HG02885 (cell line): ENCODE data around the gene LDLRAD3.

ENCODE experiments used
- ATAC-seq: cut with Tn5 transposase; IDR thresholded peaks from one replicate; pipeline ENCODE4 v1.9.1; 2021; ENCODE audit warnings: mild to moderate bottlenecking; ENCODE audit not compliant: unreplicated experiment, poor library complexity

The LDLRAD3 gene

DNA sequence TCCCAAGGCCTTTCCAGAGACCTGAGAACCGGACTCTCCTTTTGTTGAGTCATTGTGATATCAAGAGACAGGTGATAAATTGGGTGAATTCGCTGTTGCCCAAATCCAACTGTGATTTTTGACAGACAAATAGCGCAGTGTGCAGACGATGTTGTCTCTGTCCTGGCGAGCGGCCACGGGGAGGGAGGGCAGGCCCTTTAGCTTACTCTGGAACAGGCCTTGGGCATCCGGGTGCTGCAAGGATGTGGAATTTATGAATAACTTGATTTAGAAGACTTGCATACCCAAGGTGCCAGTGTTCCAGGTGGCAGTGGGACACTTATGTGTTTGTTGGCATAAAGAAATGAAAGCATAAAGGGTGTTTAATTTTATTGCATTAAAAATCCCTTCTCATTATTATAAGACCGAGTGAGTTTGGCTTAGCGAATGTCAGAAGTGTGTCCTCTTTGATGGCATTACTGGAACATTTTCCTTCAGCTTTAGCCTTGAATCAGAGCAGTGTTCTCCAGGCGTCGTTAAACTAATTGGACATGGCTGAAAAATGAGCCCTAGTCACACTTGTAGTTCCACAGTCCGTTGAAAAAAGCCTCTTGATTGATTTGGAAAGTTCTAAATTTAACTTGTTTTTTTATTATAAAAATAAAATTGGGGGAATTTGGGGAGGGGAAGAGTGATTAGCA is 9.4 kb downstream of the LDLRAD3 start:
- no peak for ATAC-seq

DNA sequence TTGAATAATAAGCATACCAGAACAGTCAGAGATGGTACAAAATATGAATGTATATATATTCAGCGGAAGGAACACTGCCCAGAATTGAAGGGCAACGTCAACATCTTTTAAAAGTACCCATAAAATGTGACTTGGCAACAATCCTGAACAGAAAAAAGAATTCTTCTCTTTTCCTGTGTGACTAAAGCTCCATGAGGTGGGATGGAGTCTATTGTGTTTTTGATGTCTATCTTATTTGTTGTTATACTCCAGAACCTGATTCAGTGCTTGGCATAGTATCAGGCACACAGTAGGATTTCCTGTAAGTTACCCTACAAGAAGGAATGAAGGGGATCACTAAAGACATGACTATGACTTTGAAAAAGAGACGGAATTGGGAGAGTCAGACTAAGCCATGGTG is 10.3 kb downstream of the LDLRAD3 start:
- ATAC-seq = no peak

DNA sequence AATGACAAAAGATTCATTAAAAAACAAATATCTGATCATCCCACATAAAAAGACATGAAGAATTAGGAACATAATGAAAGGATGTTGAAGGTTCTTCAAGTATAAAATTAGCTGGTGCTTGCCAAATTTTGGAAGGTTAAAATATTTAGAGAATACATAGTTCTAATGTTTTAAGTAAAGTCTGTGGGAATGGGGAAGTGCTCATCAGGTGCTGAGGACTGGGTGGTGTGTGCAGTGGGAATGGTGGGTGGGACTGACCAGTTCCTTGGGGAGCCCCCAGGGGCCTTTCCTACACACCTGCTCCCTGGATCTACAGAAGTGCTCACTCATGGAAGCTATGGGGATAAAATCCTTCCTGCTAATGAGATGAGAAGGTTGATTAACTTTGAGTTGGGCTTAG is 11.8 kb downstream of the LDLRAD3 start:
- no peak for ATAC-seq

DNA sequence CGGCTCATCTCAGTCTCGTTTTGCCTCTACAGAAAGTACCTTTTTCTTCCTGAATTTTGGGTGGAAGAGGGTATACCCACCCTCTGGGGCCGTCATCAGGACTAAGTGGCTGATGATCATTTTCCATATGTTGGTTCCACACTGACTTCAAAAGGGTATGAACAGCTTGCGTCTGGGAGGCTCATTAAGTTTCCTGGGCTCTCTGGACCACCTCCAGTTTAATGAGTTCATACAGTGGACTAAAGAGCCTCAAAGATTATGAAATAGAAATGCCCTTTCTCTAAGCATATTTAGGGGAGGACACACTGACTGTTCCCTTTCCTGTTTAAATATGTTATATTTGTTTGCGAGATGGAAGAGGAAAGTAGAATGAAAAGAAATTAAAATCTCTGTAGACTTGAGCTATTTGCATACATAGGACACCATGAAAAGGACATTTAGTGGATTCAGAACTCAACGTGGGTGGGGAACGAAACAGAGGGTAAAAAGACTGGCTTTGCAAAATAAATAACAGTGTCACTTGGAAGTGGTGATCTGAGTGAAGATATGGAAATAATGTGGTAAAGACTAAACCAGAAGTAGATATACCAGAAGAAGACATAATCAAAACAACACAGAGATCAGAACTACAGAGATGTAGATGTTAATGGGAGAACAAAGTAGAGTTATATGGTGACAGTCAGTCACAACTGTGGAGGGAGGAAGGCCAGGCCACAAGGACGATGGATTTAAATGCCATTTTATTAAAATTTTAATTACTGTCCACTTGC is 18.7 kb downstream of the LDLRAD3 start:
- ATAC-seq = peak; percentile 76

DNA sequence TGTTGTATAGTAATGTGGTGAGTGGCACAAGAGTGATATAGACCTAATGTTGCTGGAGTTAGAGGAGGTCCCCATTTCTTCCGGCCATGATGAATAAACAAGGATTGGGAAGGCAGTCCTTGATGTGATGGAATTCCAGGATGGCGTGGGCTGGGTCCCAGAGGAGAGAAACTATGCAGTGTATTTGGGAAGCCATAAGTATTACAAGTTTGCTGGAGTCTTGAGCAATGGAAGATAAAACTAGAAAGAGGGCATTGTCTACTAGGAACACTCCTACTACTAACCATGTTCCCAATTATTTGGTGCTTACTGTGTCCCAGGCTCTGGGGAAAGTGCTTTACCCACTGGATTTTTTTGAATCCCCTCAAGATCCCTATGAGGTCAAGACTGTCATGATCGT is 20.0 kb downstream of the LDLRAD3 start:
- no peak for ATAC-seq

DNA sequence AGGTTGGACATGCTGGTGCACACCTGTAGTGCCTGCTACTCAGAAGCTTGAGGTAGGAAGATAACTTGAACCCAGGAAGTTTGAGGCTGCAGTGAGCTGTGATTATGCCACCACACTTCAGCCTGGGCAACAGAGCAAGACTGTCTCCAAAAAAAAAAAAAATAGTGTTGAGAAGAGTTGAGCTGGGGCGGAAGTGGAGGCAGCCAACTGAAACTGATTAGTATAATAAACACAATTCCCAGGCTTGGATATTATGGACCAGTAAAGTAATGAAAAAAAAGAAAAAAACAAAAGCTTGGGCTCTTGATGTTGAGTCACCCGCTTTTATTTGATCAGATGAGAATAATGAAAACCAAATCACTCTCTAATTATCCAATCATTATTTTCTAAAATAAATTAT is 21.0 kb downstream of the LDLRAD3 start:
- no peak for ATAC-seq

DNA sequence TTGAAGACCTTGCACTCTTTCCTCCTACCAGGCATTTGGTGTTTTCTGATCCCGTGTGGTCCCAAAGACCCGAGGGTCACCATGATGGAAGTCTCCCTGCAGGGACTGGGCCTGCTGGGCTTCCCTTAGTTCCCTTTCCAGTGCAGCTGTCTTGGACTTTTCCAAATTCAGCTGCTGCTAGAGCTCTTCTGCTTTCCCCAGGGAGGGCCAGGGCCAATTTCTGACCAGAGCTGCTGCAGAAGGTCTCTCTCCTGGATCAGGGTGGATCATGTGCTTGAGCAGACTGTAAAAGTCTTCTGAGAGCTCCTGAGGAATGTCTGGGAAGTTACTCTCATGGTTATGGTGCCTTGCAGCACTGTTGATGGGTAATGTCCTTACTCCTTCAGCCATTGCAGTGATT is 23.2 kb downstream of the LDLRAD3 start:
- no peak for ATAC-seq

DNA sequence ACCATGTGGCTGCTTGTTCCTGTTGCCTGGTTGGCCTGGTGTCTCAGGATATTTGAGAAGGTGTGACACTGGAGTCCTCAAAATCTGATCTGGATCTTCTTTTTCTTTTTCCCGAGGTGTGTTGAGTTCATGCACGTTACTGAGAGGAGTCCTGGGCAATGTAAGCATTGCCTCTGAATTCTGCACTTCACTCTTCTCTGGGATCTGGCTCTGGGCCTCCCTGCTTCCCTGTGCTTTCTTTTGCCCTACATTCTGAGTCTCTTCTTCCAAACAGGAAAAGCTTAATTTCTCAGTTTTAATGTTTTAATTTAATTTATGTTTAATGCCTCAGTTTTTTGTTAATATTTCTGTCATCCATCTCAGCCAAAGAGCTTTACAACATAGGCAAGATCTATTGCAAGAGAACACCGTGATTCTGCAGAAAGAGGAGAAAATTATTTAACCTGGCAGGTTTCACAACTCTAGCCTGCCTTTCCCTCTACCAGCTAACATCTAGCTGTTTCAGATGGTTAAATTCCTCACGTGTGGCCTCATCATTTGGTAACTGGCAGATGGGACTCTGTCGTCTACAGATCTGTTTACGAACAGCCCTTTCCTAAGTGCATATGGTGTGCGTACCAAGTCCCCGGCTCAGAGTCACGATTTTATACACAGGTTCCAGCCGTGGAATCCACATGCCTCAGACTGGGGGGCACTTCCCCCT is 24.7 kb downstream of the LDLRAD3 start:
- ATAC-seq = no peak

DNA sequence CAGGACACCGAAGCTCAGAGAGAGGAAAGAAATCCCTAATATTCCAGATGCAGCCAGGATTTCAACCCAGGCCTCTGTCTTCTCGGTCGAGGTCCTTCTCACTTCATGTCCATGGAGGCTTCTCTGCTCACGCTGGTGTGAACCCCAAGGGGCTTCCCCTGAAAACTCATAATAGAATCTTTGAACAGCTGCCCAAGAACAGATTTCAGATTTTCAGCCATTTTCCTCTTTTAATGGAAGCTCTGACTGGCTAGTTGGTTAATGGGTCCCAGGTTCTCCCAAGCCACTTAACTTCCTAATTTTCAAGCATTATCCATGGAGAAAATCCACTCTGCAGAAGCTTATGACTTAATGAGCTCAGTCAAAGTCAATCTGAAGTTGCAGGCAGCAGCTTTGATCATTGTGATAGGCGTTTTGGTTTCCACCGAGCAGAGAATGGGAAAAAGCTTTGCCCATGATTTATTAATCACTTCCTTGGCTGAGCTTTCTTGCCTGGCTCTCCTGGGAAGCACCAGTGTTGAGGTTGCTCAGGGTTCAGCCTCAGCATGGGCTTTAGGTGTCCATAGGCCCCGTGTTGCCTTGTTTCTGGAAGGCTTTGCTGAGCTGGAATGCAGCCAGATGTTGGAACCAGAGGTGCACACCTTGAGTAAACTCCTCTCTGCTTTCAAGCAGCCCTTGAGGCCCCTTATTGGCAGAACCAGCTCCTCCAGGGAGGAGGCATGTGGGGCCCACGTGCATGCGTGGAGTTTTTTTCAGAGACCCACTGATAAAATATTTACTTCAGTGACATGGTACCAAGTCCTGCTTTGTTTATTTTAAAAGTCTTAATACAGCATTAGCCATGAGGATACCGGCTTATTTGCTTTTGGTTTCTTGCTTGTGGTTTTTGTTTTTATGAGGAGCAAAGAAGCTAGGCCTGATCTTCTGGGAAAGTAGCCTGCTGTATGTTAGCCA is 25.5 kb downstream of the LDLRAD3 start:
- no peak for ATAC-seq

DNA sequence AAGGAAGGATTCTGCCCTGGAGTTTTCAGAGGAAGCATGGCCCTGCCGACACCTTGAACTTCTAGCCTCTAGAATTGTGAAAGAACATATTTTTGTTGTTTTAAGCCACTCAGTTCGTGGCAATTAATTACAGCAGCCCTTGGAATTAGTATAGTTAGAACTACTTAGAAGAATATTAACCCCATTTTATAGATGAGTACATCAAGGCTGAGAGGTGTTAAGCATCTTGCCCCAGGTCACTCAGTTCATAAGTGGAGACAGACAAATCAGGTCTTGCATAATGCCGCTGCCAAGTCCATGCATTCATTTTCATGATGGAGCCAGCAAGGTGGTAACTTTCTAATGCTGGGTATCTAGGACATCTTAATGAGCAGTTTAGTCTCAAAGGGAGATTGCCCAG is 26.6 kb downstream of the LDLRAD3 start:
- ATAC-seq = no peak

DNA sequence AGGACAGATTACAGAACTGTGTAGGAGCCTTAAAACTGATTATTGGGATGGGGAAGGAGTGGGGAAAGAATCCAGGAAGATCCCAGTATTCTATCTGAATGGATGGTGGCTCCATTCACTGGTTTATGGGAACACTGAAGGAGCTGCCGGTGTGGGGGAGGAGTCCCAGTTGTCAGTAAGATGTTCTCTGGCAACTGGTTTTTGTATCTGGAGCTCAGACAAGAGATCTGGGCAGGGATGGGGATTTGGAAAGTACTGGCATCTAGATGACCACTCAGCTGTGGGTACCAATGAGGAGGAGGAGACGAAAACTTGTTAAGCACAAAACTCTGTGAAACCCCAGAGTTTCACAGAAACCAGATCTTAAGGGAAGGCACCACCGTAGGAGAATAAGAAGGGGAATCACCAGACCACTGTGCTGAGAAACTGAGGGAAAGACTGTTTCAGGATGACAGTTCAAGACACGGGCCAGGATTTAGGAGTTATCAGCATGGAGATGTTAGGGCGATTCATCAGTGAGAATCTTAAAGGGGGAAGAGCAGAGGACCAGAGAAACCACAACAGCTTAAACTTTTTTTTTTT is 28.1 kb downstream of the LDLRAD3 start:
- peak; percentile 56 for ATAC-seq

DNA sequence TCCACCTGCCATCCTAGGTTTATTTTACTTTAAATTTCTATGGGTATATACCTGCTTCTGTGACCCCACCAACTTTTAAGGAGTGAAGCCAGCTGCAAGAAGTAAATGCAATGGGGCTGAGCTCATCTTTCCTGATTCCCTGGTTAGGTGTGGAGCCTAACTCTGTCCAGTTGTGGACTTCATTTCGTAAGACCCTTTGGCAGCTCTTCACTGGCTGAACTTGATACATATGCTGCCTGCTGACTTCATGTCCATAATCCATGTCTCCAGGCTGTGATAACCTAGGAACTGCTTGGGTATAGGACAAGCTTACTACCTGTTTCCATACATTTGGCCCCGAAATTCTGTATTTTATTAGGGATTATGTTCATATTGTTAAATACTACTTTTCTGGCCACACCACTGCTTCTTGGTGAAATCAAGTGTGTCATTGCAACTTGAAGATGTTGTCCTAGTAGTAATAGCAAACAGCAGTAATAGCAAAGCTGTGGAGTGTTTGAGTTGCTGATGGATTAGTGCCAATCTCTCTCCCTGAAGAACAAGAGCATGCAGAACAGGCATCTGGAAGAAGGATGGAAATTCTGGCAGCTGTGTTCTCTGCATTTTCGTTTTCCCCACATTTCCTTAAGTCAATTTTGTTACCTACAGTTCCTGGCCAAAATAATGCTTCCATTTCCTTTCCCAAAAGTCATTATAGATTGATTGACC is 31.2 kb downstream of the LDLRAD3 start:
- ATAC-seq = no peak

DNA sequence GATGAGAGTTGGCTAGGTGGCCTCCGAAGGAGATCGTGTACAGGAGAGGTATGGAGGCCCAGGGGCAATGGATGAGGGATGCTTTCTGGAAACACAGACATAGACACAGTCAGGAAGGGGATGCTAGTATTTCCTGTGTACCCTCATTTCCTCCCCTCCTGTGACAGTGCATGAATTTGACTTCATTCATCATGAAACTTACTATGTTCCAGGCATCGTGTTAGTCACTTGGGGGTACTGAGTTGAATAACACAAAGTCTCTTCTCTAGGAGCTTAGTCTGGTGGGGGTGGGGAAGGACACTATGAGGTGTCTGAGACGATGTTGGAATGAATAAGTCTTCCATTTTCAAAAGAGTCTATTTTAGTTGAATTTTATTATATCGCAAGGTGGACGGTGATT is 32.6 kb downstream of the LDLRAD3 start:
- ATAC-seq = no peak

DNA sequence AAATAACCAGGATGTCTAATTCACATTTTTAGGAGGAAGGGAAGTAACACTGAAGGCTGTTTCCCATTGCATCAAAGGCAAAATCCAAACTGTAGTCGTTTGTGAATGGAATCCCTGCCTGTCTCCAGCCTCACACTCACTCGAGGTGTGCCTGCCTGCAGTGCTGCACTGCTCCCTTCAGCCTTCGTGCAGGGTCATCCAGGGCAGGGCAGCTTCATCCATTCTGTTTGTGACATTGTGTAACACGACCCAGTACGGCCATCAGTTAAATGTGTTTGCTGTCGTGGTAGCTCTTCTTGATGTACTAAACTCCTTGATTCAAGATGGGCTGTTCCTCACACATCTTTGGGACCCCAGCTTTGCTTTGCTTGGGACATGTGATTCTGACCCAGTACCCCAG is 34.3 kb downstream of the LDLRAD3 start:
- no peak for ATAC-seq

DNA sequence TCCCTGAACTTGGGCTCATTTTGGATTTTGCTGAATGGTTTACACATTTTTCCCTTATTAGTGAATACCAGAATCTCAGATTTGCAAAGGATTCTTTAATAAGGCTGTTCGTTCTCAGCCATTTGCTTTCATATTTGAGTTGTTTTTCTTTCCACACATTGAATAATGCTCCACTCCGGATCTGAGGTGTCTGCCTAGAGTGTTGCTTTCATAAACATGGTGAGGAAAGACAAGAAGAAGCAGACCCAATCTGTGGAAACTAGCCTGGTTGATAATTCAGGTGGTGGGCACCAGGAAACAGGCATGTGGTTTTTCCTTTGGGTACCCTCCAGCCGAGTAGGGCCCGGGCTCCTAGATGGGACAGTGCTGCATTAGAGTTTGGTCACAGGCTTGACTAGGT is 35.0 kb downstream of the LDLRAD3 start:
- no peak for ATAC-seq

DNA sequence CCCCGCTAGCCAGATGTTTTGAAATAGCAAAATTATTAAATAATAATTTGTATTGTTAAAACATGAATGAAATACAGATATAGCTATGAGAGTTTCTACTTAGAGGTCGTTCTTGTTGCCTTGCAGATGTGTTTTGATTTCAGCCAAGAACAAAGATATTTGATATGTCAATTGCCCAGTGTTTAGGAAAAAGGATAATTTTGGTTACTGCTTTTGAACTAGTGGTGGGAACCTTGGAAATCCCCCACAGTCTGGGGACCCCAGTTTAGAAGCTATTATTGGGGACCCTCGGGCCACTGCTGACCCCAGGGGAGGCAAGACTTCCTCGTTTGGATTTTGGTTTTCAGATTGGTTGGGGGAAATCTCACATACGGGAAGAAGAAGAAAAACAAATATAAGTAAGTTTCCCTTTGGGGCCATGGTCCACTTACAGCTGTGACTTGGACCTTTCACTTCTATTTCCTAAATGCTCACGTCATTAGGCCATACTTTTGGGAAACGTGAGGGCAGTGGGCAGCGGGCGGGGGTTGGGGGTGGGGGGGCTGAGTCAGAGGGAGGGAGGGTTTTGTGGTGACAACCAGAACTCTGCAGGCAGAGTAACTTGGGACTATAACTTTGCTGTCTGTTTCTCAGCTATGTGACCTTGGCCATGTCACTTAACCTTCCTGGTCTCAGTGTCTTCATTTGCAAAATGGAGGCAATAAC is 37.0 kb downstream of the LDLRAD3 start:
- ATAC-seq = no peak

DNA sequence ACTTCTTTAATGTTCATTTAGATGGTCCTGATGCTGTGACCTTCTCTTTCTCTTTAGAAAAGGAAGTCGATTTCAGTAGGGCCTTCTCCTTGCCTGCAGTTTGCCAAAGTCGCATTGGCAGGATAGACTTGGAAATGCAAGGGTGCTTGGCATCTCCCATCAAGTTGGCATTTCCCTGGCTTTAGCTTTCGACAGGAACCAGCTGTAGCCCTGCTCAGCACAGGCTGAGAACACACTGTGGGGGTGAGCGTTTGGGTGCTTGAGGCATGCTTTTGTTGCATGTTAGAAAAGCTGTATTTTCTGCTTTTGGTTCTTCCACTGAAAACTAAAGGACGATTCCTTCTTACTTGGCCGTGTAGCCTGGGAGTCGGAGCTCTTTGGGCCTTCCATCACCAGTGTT is 37.7 kb downstream of the LDLRAD3 start:
- ATAC-seq = no peak

DNA sequence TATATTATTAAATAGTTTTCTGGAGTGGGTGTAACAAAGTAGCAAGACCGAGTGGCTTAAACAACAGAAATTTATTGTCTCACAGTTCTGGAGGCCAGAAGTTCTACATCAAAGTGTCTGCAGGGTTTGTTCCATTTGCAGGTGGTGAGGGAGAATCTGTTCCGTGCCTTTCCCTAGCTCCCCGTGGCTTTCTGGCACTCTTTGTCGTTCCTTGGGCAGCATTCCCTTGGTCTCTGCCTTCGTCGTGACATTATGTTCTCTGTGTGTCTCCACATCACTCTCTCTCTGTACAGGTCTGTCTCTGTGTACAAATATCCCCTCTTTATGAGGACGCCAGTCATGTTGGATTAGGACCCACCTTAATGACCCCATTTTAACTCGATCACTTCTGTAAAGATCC is 38.2 kb downstream of the LDLRAD3 start:
- ATAC-seq = no peak

DNA sequence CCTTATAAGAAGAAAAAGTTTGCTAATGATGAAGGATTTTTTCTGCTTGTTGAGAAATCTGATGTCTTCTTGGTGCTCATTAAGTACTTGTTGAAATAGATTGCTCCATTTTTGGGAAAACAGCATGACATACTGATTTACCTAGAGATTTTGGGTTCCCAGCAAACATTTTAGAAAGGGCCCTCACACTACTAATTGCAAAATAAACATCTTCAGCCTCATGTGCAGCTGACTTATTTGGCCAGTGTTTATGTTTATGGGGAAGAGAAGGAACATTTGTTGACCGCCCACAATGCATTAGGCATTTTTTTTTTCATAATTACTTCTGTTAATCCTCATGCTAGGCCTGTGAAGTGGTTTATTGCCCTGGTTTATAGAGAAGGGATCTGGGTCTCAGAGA is 40.1 kb downstream of the LDLRAD3 start:
- no peak for ATAC-seq
